Pons (tissue), 1 donor: ENCODE data around the gene EVC.

Source experiments
- DNase-seq: peaks from one replicate; pipeline ENCODE4 v3.0.0-alpha.2; 2016; ENCODE audit warnings: low spot score

EVC gene

DNA sequence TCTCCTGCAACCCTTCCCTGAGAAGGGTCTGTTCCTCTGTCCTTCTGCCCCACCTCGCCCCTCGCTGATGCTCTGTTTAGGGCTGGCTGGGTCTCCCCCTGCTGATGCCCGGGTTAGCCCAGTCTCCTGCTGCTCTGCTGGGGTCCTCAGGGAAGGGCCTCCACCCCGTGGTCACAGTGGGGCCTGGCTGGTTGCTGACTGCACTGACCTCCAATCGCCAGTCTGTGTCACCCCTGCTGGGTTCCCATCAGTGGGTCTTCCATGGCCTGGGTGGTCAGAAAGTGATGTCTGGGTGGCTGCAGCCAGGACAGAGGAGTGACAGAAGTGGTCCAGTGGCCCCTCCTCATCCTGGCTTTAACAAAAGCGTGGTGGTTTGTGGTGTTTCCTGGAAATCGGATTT lies 44.7 kb downstream of the EVC start:
- no peak for DNase-seq

DNA sequence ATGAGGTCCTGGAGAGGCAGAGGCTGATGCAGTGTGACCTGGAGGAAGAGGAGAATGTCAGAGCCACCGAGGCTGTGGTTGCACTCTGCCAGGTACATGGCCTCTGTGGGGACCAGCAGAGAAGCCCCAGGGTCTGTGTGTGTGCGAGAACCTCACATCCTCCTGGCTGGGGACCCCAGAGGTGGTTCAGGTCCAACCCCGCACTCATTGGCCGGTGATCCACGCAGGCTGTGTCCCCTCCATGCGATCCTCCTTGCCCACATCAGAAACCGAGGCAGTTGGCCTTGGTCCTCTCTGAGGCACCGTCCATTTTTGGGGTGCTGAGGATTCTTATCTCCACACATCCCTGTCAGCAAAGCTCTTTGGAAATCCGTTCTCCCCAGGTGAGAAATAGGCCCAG lies 45.3 kb downstream of the EVC start:
- DNase-seq: no peak

GRCh38 chr4:5757091-5757490 lies 46.1 kb downstream of the EVC start:
- DNase-seq: no peak

- no peak for DNase-seq
Observed at GRCh38 chr4:5757536-5757935, 46.5 kb downstream of the EVC start.

DNA sequence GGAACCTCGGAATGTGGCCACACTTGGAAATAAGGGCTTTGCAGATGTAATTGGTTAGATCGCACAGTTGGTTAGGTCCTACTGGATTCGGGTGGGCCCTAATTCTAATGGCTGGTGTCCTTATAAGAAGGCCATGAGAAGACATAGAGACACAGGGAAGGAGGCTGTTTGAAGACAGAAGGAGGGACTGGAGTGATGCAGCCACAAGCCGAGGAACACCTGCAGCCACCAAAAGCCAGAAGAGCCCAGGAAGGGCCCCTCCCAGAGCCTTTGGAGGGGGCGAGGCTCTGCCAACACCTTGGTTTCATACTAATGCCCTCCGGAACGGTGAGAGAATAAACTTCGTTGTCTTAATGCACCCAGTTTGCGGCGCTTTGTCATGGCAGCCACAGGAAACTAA lies 47.0 kb downstream of the EVC start:
- DNase-seq: no peak

GRCh38 chr4:5758741-5759140 lies 47.7 kb downstream of the EVC start:
- DNase-seq: no peak

- DNase-seq: no peak
Observed at GRCh38 chr4:5759236-5760075, 48.5 kb downstream of the EVC start.

DNA sequence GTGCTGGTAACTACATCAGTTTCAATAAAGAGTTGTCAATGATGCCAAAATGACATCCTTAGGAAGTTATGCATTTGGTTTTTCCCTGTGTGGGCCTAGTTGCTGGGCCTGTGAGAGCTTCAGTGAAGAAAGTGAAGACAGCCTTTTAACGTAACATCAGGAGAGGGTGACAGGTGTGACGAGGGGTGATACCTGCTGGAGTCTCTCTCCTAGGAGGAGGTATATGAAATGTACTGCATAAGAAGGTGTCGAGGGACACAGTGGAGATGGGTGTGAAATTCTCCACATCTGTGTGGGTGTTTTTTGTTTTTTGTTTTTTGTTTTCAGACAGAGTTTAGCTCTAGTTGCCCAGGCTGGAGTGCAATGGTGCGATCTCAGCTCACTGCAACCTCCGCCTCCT lies 49.2 kb downstream of the EVC start:
- no peak for DNase-seq

DNA sequence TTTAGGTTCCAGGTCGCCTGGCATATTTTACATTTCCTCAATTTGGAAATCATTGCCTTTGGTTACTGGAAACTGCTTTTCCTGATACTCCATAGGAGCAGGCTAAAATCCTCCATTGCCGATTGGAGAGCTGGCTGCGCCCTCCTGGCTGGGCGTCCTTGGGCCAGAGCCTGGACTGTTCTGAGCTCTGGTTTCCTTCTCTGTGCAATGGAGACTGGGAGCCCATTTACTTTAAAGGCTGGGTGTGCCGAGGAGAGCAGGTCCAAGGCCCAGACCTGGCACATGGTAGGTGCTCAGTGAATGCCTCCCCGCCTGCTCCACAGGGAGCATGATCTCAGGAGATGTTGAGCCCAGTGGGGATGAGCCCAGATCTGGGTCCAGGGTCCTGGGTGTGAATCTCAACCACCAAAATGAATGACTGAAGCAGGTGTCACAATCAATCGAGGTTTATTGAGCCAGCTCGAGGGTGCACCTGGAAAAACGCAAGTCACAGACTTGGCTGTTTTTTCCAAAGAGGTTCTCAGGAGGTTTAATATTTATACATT lies 50.0 kb downstream of the EVC start:
- DNase-seq: no peak

GRCh38 chr4:5770051-5770450 lies 59.0 kb downstream of the EVC start:
- DNase-seq: no peak

- no peak for DNase-seq
Observed at GRCh38 chr4:5772528-5773270, 61.7 kb downstream of the EVC start.

DNA sequence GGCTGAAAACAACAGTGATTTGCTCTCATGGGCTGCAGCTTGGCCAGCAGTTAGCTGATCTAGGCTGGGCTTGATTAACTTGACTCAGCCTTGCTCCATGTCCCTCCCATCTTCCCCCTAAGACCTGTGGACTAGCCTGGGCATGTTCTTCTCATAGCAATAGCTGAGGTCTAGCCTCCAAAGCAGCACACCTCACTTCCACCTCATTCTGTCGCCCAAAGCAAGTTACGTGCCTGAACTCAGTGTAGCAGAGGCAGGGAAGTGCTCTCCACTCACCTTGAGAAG lies 62.2 kb downstream of the EVC start:
- DNase-seq: no peak

DNA sequence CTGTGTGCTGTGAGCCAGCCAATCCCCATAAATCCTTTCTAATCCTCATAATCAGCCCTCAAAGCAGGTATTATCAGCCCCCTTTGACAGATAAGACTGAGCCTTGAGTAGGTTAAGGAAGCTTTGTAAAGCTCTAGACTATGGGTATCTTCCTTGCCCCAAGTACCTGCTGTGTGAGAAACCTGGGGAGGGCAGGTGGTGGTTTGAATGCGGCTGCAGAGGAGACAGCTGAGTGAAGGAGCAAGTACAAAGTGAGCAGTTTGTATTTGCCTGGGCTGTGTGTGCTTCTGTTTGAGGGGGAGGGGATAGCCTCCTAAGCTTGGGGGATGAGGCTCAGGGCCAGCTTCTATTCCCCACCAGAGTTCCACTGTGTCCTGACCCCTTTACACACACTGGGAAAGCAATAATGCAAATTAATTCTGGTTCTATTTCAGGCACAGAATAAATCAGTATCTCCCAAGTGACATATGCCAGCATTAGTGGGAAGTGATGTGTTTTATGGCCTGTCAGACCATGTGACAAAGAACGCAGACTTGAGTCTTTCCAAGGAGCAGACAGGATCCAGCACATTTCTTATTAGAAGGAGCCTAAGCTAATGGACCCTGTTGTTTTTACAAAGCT lies 63.5 kb downstream of the EVC start:
- no peak for DNase-seq

DNA sequence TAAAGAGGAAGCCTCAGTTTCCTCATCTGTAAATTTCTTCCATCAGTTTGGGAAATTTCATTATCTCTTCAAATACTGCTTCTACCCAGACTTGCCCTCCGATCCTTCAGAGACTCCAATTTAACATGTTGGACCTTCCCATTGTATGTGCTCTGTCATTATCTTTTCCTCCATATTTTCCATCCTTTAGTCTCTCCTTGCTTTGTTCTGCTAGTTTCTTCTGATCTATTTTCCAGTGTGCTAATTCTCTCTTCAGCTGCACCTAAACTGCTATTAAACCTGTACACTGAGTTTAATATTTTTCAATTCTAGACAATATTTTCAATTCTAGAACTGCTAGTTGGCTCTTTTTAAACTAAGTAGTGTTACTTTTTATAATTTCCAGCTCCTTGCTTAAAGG lies 65.5 kb downstream of the EVC start:
- DNase-seq: no peak

DNA sequence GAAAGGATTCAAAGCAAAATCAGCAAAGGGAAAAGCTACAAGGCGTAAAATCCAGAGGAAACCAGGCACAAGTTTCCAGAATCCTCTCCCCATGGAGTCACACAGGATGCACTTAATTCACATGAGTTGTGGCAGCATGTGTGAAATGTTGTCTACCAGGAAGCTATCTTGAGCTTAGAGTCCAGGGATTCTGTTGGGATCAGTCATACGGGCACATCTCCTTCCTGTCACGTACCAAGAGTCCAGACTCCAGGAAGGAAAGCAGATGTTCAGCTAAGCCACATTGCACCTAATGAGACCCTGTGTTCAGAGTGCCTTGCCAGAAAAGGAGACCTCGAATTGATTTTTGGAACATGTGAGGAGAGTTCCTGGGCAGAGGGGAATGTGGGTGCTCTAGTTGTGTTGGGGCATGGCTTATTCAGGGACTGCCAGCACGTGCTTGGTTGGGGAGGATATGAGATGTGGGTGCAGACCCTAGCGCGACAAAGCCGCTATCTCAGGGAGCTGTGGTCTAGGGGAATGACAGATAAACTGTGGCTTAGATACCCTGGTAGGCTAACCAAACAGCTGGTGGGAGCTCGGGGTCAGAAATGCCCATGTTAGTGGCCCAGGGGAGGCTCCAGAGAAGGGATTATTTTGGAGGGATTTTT lies 70.0 kb downstream of the EVC start:
- no peak for DNase-seq

GRCh38 chr4:5781691-5782090 lies 70.7 kb downstream of the EVC start:
- DNase-seq: no peak

- DNase-seq: no peak
Observed at GRCh38 chr4:5782829-5783476, 72.0 kb downstream of the EVC start.

GRCh38 chr4:5783486-5783885 lies 72.5 kb downstream of the EVC start:
- no peak for DNase-seq

- no peak for DNase-seq
Observed at GRCh38 chr4:5784021-5784420, 73.0 kb downstream of the EVC start.

DNA sequence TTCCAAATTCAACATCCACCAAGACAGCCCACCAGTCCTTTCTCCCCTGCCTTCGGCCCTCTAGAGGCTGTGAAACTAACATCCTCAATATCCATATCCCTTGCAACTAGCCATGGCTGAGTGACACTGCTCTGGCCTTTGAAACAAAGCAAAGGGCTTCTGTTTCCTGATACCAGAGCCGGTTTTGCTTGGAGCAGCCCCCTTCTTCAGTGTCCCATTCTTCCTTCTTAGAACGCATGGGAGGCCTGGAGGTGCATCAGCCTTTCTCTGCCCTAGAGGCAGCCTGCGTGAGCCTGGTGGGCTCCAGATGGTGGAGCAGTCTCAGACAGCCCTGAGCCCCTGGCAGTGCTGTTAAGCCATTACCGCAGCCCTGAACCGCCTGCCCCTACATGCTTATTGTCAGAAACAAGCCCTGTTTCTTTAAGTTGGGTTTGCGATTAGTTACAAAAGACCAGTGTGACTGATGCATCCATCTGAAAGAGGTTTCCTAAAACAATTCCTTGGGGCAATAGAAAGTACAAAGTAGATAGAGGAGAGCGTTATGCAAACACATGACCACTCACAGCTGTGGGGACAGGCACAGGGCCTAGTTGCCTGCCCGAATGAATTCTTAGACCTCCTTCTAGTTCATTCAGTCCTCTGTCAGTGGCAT lies 74.1 kb downstream of the EVC start:
- DNase-seq: no peak
